AG04449 (cell line): ENCODE measurements around the gene CCDC24.

Experiments used
- CTCF ChIA-PET: fragments of 350-600 bp; formaldehyde crosslinking; extraction: SDS; loops from one replicate; lab custom pipeline; 2021; ENCODE audit warnings: antibody characterized with exemption; lab: Yijun Ruan, JAX
- POLR2A ChIA-PET: fragments of 400-600, 350-600 bp; formaldehyde crosslinking; extraction: SDS; loops from one replicate; lab custom pipeline; 2020; ENCODE audit warnings: antibody characterized with exemption, inconsistent platforms; lab: Yijun Ruan, JAX
- DNase-seq: peaks from one replicate; pipeline ENCODE4 v3.0.0-alpha.2; 2010; ENCODE audit warnings: low read depth, low spot score
- H3K4me3 ChIP-seq: 2 replicates; pipeline ENCODE4 v1.5.1; 2011; ENCODE audit warnings: low read depth, mild to moderate bottlenecking, control low read depth, low read length
- TF ChIP-seq, protein P1 (sequence below): IDR thresholded peaks from one replicate; pipeline ENCODE4 v1.5.1; 2011; ENCODE audit warnings: mild to moderate bottlenecking, moderate library complexity, low read length, control low read depth, inconsistent platforms; ENCODE audit not compliant: insufficient read depth; ENCODE audit errors: missing control alignments

Gene CCDC24

GRCh38 chr1:43976890-43977289, 14.5 kb upstream of the CCDC24 start:
- ChIA-PET CTCF (interaction anchor here (2.5 to 8.7 kb wide), 4 partner anchors 28 to 212 kb away, joined by 10 to 71 read pairs (median 14); partner anchors contain the start of gene ARTN), POLR2A (no interaction called here)

DNA sequence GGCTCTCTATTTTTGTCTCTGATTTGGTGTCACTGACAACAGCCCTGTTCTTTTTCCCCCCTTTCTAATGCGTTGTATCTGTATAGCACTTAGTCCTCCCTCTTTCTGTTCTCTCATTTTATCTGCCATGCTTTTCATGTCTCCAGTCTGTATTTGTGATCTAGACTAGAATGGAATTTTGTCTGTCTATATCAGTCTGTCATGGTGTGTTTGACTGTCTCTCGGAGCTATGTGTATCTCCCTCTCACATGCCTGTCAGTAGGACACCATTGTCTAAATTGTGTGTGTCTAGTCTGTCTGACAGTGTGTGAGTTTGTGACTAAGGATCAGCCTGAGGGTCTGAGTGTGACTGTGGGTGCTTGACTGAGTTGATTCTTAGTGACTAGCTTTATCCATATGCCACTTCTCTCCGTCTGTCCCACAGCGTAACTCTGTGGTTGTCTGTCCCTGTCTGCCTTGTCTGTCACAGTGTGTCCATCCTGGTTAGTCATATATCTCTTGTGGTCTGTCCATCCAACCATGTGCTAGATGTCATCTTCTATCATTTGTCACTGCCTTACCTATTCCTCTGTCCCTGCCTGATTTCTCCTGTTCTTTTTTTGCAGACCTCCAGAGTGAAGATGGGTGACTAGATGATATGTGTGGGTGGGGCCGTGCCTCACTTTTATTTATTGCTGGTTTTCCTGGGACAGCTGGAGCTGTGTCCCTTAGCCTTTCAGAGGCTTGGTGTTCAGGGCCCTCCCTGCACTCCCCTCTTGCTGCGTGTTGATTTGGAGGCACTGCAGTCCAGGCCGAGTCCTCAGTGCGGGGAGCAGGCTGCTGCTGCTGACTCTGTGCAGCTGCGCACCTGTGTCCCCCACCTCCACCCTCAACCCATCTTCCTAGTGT, 13.8 kb upstream of the CCDC24 start:
- H3K4me3 ChIP-seq = no peak overlapping the region; the same call in 1 of the 2 replicates
- CTCF ChIA-PET = interaction anchor here (1.0 to 8.7 kb wide), 4 partner anchors 28 to 212 kb away, joined by 3 to 71 read pairs (median 7); no protein-coding TSS in a partner anchor
- POLR2A ChIA-PET = interaction anchor here (1.2 kb wide), 1 partner anchor 8 kb away, joined by 4 read pairs; the partner anchor contains the start of gene DPH2

More at GRCh38 chr1:43976890-43977289, 14.5 kb upstream of the CCDC24 start:
- H3K4me3 ChIP-seq = no peak overlapping the region
- DNase-seq = no peak
- TF ChIP-seq, protein P1, sequence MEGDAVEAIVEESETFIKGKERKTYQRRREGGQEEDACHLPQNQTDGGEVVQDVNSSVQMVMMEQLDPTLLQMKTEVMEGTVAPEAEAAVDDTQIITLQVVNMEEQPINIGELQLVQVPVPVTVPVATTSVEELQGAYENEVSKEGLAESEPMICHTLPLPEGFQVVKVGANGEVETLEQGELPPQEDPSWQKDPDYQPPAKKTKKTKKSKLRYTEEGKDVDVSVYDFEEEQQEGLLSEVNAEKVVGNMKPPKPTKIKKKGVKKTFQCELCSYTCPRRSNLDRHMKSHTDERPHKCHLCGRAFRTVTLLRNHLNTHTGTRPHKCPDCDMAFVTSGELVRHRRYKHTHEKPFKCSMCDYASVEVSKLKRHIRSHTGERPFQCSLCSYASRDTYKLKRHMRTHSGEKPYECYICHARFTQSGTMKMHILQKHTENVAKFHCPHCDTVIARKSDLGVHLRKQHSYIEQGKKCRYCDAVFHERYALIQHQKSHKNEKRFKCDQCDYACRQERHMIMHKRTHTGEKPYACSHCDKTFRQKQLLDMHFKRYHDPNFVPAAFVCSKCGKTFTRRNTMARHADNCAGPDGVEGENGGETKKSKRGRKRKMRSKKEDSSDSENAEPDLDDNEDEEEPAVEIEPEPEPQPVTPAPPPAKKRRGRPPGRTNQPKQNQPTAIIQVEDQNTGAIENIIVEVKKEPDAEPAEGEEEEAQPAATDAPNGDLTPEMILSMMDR = no peak

DNA sequence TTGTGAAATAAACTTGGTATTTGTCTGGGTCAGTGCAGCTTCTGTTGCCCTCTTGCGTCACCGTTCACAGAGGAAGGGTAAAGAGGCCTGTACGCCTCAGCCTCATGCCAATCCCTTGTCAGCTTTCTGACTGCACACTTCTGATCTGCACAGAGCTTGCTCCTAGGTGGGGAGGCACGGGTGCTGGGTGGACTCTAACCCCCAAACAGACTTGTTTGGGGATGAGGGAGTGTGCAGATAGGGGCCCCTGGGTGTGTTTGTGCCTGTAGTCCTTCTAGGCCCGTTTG, 13.2 kb upstream of the CCDC24 start:
- ChIA-PET CTCF (interaction anchor here (1.0 to 2.5 kb wide), 3 partner anchors 27 to 69 kb away, joined by 3 to 10 read pairs (median 4); no protein-coding TSS in a partner anchor), POLR2A (interaction anchor here (1.2 kb wide), 1 partner anchor 8 kb away, joined by 4 read pairs; the partner anchor contains the start of gene DPH2)
- TF ChIP-seq, protein P1 = no peak
- peak overlapping the region; percentile 69 for H3K4me3 ChIP-seq
- DNase-seq = no peak

More for the DNA sequence above, 13.8 kb upstream of the CCDC24 start:
- no peak for DNase-seq
- TF ChIP-seq, protein P1 = no peak

- peak within 1 kb of the TSS; percentile 69 for H3K4me3 ChIP-seq
- ChIA-PET CTCF (interaction anchor here (1.0 to 2.5 kb wide), 3 partner anchors 26 to 69 kb away, joined by 3 to 10 read pairs (median 4); no protein-coding TSS in a partner anchor), POLR2A (interaction anchor here (1.2 kb wide), 1 partner anchor 9 kb away, joined by 4 read pairs; the partner anchor contains the start of gene DPH2)
- TF ChIP-seq, protein P1 = no peak
- DNase-seq = no peak
Observed at GRCh38 chr1:43978551-43979260, 12.7 kb upstream of the CCDC24 start, which contains the start of gene B4GALT2. B4GALT2 (plus strand) TSS chr1:43979210; CDS start chr1:43981161, 1,951 bp downstream.

DNA sequence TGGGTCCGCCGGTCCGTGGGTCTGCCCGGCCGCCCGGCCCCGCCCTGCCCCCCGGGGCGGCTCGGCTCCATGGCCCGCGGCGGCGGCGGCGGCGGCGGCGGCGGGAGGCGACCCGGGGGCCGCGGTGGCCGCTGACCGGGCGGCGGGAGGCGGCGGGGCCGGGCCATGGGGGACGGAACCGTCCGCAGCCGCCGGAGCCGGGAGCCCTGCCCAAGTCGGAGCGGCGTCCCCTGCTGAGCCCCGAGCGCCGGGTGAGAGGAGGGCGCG, 12.2 kb upstream of the CCDC24 start:
- POLR2A ChIA-PET = interaction anchor here (1.2 kb wide), 1 partner anchor 69 kb away, joined by 5 read pairs; no protein-coding TSS in a partner anchor

More for the DNA sequence above, 12.2 kb upstream of the CCDC24 start:
- CTCF ChIA-PET = interaction anchor here (1.3 kb wide), 1 partner anchor 216 kb away, joined by 6 read pairs; no protein-coding TSS in a partner anchor
- H3K4me3 ChIP-seq = peak overlapping the region; percentile 69
- TF ChIP-seq, protein P1 = no peak
- DNase-seq = no peak
